Testis (tissue), 2 donors: ENCODE data around the gene NEU2.

Experiments used
- CTCF ChIP-seq, 3 experiments: fragments of 450-650 bp in 2 of 3; fragments of 200-600 bp in 1 of 3; sonication (generic) in 1 of 3; IDR thresholded peaks; one replicate each; pipeline ENCODE4 v1.5.1; 2016 to 2019; ENCODE audit warnings: antibody characterized with exemption in 3 of 3, mild to moderate bottlenecking in 2 of 3, moderate library complexity in 1 of 3
- POLR2A ChIP-seq: fragments of 450-650 bp; IDR thresholded peaks from one replicate; pipeline ENCODE4 v1.6.1; 2017; ENCODE audit warnings: antibody characterized with exemption, mild to moderate bottlenecking, moderate library complexity

GRCh38 chr2:232997749-232998665 is 34.5 kb upstream of the NEU2 start:
- TF ChIP-seq POLR2A (no peak), CTCF (IDR thresholded peaks at IDR 0.05) (no peak)
